ENCODE results near the gene GRM8. TPM values are rescaled to one million over a fixed set of nuclear protein-coding genes. Genes with fewer than 3 reads are reported as not detected.

GRM8 gene
- total RNA-seq, 1 experiment from 2014 or later, result not detected

DNA sequence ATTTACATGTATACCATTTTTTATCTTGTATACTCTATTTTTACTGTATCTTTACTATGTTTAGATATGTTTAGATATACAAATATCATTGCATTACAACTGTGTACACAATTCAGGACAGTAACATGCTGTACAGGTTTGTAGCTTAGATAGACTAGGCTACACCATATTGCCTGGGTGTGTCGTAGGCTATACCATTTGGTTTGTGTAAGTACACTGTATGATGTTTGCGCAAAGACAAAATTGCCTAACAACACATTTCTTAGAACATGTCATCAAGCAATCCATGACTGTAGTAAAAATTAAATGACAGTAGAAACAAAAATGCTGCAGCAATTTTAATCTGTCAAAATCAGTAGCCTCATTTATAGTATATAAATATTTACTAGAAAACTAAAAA, 812.2 kb downstream of the GRM8 start:
- Mint-ChIP-seq H3K4me3 (ENCODE audit: unreplicated experiment) (no peak overlapping the region), H3K27ac (ENCODE audit: unreplicated experiment) (no peak overlapping the region), H3K36me3 (ENCODE audit: insufficient read depth, unreplicated experiment) (no peaks in the 10 kb centered on the region), H3K9me3 (ENCODE audit: unreplicated experiment) (no peaks in the 10 kb centered on the region), H3K27me3 (ENCODE audit: insufficient read depth, unreplicated experiment) (no peaks in the 10 kb centered on the region), H3K4me1 (ENCODE audit: low read depth, unreplicated experiment) (peaks cover 12% of the 10 kb centered on the region)
- no peaks in the 10 kb centered on the region for H3K27me3 ChIP-seq (replicated peaks; ENCODE audit: control insufficient read depth, insufficient read depth, low read length)
- no peak overlapping the region for H3K4me3 ChIP-seq (ENCODE audit: low read depth, low read length)
- H3K36me3 ChIP-seq (ENCODE audit: control insufficient read depth, insufficient read depth, low read length), result no peaks in the 10 kb centered on the region
- POLR2A ChIA-PET, result no interaction called here
- H3K9me3 ChIP-seq, result no peaks in the 10 kb centered on the region
- no TSS peak for BruUV-seq (replicated peaks)
- peaks cover 30% of the 10 kb centered on the region for H3K4me1 ChIP-seq
- CTCF ChIA-PET, result no interaction called here
- TF ChIP-seq, protein P1, sequence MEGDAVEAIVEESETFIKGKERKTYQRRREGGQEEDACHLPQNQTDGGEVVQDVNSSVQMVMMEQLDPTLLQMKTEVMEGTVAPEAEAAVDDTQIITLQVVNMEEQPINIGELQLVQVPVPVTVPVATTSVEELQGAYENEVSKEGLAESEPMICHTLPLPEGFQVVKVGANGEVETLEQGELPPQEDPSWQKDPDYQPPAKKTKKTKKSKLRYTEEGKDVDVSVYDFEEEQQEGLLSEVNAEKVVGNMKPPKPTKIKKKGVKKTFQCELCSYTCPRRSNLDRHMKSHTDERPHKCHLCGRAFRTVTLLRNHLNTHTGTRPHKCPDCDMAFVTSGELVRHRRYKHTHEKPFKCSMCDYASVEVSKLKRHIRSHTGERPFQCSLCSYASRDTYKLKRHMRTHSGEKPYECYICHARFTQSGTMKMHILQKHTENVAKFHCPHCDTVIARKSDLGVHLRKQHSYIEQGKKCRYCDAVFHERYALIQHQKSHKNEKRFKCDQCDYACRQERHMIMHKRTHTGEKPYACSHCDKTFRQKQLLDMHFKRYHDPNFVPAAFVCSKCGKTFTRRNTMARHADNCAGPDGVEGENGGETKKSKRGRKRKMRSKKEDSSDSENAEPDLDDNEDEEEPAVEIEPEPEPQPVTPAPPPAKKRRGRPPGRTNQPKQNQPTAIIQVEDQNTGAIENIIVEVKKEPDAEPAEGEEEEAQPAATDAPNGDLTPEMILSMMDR (IDR thresholded peaks at IDR 0.05; ENCODE audit: insufficient read depth in 1 of 2, low read depth in 1 of 2, low read length in 1 of 2, severe bottlenecking in 1 of 2, unreplicated experiment in 1 of 2), result no peak
- intact Hi-C loops (cut with micrococcal nuclease; ENCODE audit: unreplicated experiment), result no loop called here
- DNase-seq, result no peak

DNA sequence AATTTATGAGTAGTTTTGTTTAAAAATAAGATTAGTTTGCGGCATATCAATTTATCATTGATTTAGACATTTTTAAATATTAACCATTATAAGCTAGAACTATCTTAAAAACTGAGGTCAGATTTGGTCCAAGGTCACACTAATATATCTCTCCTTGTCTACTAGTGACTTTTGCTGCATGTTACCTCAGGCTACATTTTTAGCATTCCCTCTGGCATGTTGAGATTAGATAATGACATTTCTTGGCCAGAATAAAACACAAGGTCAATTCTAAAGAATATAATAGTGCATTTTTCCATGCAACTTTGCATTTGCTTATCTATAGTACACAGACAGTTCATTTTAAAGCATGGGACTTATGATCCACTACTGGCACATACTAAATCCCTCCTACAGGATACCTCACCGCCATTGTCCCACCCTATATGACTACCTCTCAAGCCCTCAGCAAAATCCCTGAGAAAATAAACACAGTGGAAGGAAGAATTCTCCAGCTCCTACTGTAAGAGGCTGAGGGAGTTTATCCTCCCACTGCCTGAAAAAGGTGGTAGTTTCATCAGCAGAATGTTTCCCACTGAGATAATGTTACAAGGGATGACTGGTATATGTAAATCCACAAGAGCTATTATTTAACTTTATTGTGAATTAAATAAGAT, 816.4 kb downstream of the GRM8 start:
- peaks cover 4% of the 10 kb centered on the region for H3K4me1 Mint-ChIP-seq (ENCODE audit: low read depth, unreplicated experiment)
- H3K27ac Mint-ChIP-seq (ENCODE audit: unreplicated experiment), result no peak overlapping the region
- H3K4me3 Mint-ChIP-seq (ENCODE audit: unreplicated experiment), result no peak overlapping the region
- Histone ChIP-seq H3K4me3 (ENCODE audit: low read depth, low read length) (no peak overlapping the region), H3K4me1 (peaks cover 19% of the 10 kb centered on the region), H3K36me3 (ENCODE audit: control insufficient read depth, insufficient read depth, low read length) (no peaks in the 10 kb centered on the region), H3K27me3 (replicated peaks; ENCODE audit: control insufficient read depth, insufficient read depth, low read length) (no peaks in the 10 kb centered on the region), H3K9me3 (no peaks in the 10 kb centered on the region)
- no peaks in the 10 kb centered on the region for H3K36me3 Mint-ChIP-seq (ENCODE audit: insufficient read depth, unreplicated experiment)
- CTCF ChIA-PET, result no interaction called here
- no peaks in the 10 kb centered on the region for H3K9me3 Mint-ChIP-seq (ENCODE audit: unreplicated experiment)
- BruUV-seq (replicated peaks), result no TSS peak
- TF ChIP-seq, protein P1 (IDR thresholded peaks at IDR 0.05; ENCODE audit: insufficient read depth in 1 of 2, low read depth in 1 of 2, low read length in 1 of 2, severe bottlenecking in 1 of 2, unreplicated experiment in 1 of 2), result no peak
- DNase-seq, result peak in 1 of 2 experiments; percentile 1
- POLR2A ChIA-PET, result no interaction called here
- no peaks in the 10 kb centered on the region for H3K27me3 Mint-ChIP-seq (ENCODE audit: insufficient read depth, unreplicated experiment)
- intact Hi-C loops (cut with micrococcal nuclease; ENCODE audit: unreplicated experiment), result no loop called here

DNA sequence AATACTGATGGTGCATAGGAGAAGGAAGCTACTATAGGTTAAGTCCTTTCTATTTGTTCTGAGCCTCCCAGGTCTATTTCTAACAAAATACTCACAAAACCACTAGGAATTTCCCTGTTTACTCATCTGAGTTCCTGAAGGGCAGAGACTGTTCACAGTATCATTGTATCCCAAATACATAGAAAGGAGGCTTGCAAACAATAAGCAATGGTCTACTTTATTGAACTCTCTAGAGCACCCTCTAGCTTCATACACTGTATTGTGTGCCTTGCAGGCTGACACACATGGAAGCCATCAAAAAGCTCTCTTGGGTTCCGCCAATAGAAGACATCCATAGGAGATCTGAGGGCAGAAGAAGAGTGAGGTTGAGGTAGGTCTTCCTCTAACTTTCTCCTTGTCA, 826.1 kb downstream of the GRM8 start:
- H3K4me1 Mint-ChIP-seq (ENCODE audit: low read depth, unreplicated experiment), result no peaks in the 10 kb centered on the region
- no peak overlapping the region for H3K4me3 Mint-ChIP-seq (ENCODE audit: unreplicated experiment)
- Histone ChIP-seq H3K36me3 (ENCODE audit: control insufficient read depth, insufficient read depth, low read length) (no peaks in the 10 kb centered on the region), H3K4me3 (ENCODE audit: low read depth, low read length) (no peak overlapping the region), H3K4me1 (no peaks in the 10 kb centered on the region), H3K9me3 (no peaks in the 10 kb centered on the region), H3K27me3 (replicated peaks; ENCODE audit: control insufficient read depth, insufficient read depth, low read length) (no peaks in the 10 kb centered on the region)
- no peaks in the 10 kb centered on the region for H3K36me3 Mint-ChIP-seq (ENCODE audit: insufficient read depth, unreplicated experiment)
- no peak for DNase-seq
- no TSS peak for BruUV-seq (replicated peaks)
- H3K27ac Mint-ChIP-seq (ENCODE audit: unreplicated experiment), result no peak overlapping the region
- POLR2A ChIA-PET, result no interaction called here
- H3K9me3 Mint-ChIP-seq (ENCODE audit: unreplicated experiment), result no peaks in the 10 kb centered on the region
- peaks cover 2% of the 10 kb centered on the region for H3K27me3 Mint-ChIP-seq (ENCODE audit: insufficient read depth, unreplicated experiment)
- intact Hi-C loops (cut with micrococcal nuclease; ENCODE audit: unreplicated experiment), result no loop called here
- CTCF ChIA-PET, result no interaction called here
- TF ChIP-seq, protein P1 (IDR thresholded peaks at IDR 0.05; ENCODE audit: insufficient read depth in 1 of 2, low read depth in 1 of 2, low read length in 1 of 2, severe bottlenecking in 1 of 2, unreplicated experiment in 1 of 2), result no peak

All from Caco-2 (cell line).